Right atrium auricular region (tissue), 2 donors: ENCODE data around the gene CDK2AP2. TPM values are rescaled to one million over a fixed set of nuclear protein-coding genes. Genes with fewer than 3 reads are reported as not detected.

Experiments used
- DNase-seq: peaks from one replicate; pipeline ENCODE4 v3.0.0-alpha.2; 2019; ENCODE audit warnings: low spot score
- H3K27ac ChIP-seq, 2 donors: fragments of 200-600 bp; sonication (generic); 1 replicate in 1 of 2; 2 replicates in 1 of 2; pipeline ENCODE4 v1.5.1; 2016 to 2019
- H3K27me3 ChIP-seq, 2 donors: fragments of 200-600 bp; sonication (generic); one replicate each; pipeline versions ENCODE4 v1.5.1 to v1.6.0; 2017 to 2019
- H3K36me3 ChIP-seq: fragments of 200-600 bp; sonication (generic); one replicate; pipeline ENCODE4 v1.5.1; 2016
- H3K4me1 ChIP-seq, 2 donors: fragments of 200-600 bp; sonication (generic); one replicate each; pipeline versions ENCODE4 v1.5.1 to v1.6.0; 2017 to 2019
- H3K4me3 ChIP-seq, 2 donors: fragments of 200-600 bp; sonication (generic); 1 replicate in 1 of 2; 2 replicates in 1 of 2; pipeline ENCODE4 v1.5.1; 2017 to 2019; ENCODE audit warnings: mild to moderate bottlenecking in 1 of 2, moderate library complexity in 1 of 2
- H3K9me3 ChIP-seq, 2 donors: fragments of 200-600 bp; sonication (generic); one replicate each; pipeline ENCODE4 v1.5.1; 2019
- CTCF ChIP-seq, 2 donors: fragments of 200-600 bp; sonication (generic); IDR thresholded peaks; one replicate each; pipeline ENCODE4 v1.5.1; 2019; ENCODE audit warnings: antibody characterized with exemption in 2 of 2
- total RNA-seq, 2 donors: library from RNA; depleted of rRNA; stranded (reverse); fragments of >200 nt; gene quantifications; one replicate each; pipeline ENCODE4 v1.1.0, GENCODE V29; 2016

The CDK2AP2 gene
- total RNA-seq, 2 donors from 2014 or later: 49.1 to 70.0 TPM

- peak overlapping the region; percentile 69 to 75 for H3K4me3 ChIP-seq
- no peak for TF ChIP-seq CTCF (IDR thresholded peaks at IDR 0.05)
- peaks cover 0 to 54% of the 10 kb centered on the region in 2 donors for H3K4me1 ChIP-seq
- no peaks in the 10 kb centered on the region for H3K9me3 ChIP-seq
- no peaks in the 10 kb centered on the region for H3K27me3 ChIP-seq
- H3K36me3 ChIP-seq: peaks cover 9% of the 10 kb centered on the region
- DNase-seq: peak; percentile 84
- H3K27ac ChIP-seq: peak overlapping the region; percentile 99
Measured at GRCh38 chr11:67507242-67507863, 609 bp downstream of the CDK2AP2 start.

GRCh38 chr11:67506426-67507051 is 1.4 kb downstream of the CDK2AP2 start:
- peak overlapping the region; percentile 99 for H3K27ac ChIP-seq
- no peak overlapping the region for H3K4me3 ChIP-seq
- peaks cover 0 to 54% of the 10 kb centered on the region in 2 donors for H3K4me1 ChIP-seq
- no peaks in the 10 kb centered on the region for H3K9me3 ChIP-seq
- peak in 1 of 2 donors; percentile 45 for TF ChIP-seq CTCF (IDR thresholded peaks at IDR 0.05)
- H3K27me3 ChIP-seq: no peaks in the 10 kb centered on the region
- no peak for DNase-seq
- peaks cover 18% of the 10 kb centered on the region for H3K36me3 ChIP-seq

- Histone ChIP-seq H3K27ac (peak overlapping the region; percentile 99), H3K36me3 (peaks cover 23% of the 10 kb centered on the region), H3K27me3 (no peaks in the 10 kb centered on the region), H3K9me3 (no peaks in the 10 kb centered on the region), H3K4me1 (peaks cover 0 to 54% of the 10 kb centered on the region in 2 donors), H3K4me3 (peak overlapping the region; percentile 74 to 77)
- TF ChIP-seq CTCF (IDR thresholded peaks at IDR 0.05): peak; percentile 93 to 99
- peak; percentile 91 for DNase-seq
Measured at GRCh38 chr11:67505605-67506396, 2.2 kb downstream of the CDK2AP2 start.

- peak within 1 kb of the TSS; percentile 74 to 77 for H3K4me3 ChIP-seq
- H3K27me3 ChIP-seq: no peaks in the 10 kb centered on the region
- TF ChIP-seq CTCF (IDR thresholded peaks at IDR 0.05): no peak
- H3K9me3 ChIP-seq: no peaks in the 10 kb centered on the region
- H3K27ac ChIP-seq: peak within 1 kb of the TSS; percentile 99
- peaks cover 23% of the 10 kb centered on the region for H3K36me3 ChIP-seq
- peaks cover 0 to 54% of the 10 kb centered on the region in 2 donors for H3K4me1 ChIP-seq
- peak; percentile 70 for DNase-seq
Measured at GRCh38 chr11:67504950-67505581, 2.9 kb downstream of the CDK2AP2 start, which contains the start of gene PITPNM1. TSS of gene PITPNM1 (minus strand) at chr11:67505363. CDS start at chr11:67504180, 1,183 bp downstream.
